D341Med (cell line): ENCODE measurements around the gene SLC35D1.
"Not testable (repeated sequence)": the region's sequence is repeated elsewhere in the genome, so short reads cannot be mapped to it uniquely, and the experiment has no call there.

Source experiments
- DNase-seq: peaks from one replicate; pipeline ENCODE4 v3.0.0; 2012; ENCODE audit warnings: low spot score

The SLC35D1 gene

GRCh38 chr1:67053785-67054772 lies at the start of gene SLC35D1:
Gene SLC35D1, minus strand, starts transcription at chr1:67054148. Its CDS starts 135 bp downstream, at chr1:67054013.
- peak; percentile 92 for DNase-seq

DNA sequence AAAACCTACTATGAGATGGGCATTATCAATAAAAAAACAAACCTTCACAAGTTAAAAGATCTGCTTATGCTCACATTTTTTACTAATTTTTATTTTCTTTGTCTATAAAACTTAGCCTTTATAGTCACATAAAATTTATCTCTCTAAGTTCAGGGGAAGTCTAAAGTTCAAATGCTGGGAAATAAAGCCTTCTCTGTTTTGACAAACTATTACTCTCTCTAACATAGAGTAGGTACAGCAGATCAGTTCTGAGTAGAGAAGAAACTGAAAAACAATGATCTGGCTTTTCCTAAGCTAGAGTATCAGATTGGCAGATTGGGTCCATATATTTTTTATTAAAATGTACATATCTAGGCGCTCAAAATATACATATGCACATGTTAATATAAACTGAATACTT lies 49.6 kb upstream of the SLC35D1 start:
- no peak for DNase-seq

- DNase-seq, result no peak
These were observed 46.9 kb upstream of the SLC35D1 start for GRCh38 chr1:67100833-67101232.

GRCh38 chr1:67097305-67097704 lies 43.4 kb upstream of the SLC35D1 start:
- DNase-seq, result no peak

GRCh38 chr1:67094191-67094590 lies 40.2 kb upstream of the SLC35D1 start:
- DNase-seq, result no peak

DNA sequence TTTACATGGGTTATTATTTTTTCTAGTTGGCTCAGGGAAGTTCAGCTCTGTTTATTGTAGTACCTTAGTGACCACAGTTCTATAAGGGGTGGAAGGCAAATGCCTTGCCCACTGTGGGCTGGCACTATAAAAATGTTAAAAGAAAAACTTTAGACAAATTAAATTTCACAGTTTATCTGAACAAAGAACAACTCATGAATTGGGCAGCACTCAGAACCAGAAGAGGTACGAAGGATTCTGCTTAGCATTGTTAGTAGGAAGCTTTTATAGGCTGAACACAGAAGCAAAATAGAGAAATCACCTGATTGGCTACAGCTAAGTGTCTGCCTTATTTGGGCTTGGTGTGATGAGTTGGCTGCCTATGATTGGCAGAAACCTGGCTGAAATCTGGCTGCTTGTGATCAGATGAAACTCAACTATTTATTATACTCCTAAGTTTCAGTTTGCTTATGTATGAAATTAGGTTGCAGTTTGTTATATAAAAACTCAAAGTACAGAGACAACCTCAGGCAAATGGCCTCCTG lies 35.8 kb upstream of the SLC35D1 start:
- DNase-seq, result no peak

- no peak for DNase-seq
These were observed 34.5 kb upstream of the SLC35D1 start for GRCh38 chr1:67088440-67088839.

DNA sequence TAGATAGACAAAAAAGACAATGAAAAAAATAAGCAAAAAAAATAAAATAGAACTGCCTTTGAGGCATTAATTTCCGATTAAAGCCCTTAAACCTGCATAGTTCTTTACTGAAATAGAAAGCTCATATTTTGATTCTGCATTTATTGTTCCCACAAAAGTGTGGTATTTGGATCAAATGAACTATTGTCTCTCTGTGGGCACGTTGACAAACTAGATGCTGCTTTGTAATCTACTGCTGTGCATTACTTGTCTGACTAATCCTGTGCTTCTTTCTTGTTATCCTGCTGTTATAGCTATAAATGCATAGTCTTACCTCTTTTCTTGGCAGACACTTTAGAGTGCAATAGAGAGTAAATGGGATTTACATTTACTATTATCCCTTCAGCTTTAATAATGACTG lies 31.4 kb upstream of the SLC35D1 start:
- no peak for DNase-seq

DNA sequence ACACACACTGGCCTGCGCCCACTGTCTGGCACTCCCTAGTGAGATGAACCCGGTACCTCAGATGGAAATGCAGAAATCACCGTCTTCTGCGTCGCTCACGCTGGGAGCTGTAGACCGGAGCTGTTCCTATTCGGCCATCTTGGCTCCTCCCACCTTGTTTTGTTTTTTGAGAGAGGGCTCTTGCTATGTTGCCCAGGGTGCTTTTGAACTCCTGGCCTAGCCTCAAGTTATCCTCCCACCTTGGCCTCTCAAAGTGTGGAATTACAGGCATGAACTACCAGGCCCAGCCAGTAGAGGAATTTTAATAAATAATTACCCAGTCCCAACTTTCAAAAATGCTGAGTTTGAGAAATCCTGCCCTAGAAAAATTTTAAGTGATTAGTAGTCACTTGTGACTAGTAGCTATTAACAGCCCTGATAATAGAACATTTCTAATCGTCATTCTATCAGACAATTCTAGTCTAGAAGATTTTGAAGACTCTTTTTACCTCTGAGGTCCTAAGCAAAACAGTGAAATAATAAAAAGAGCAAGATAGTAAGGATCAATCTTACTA lies 30.9 kb upstream of the SLC35D1 start:
- no peak for DNase-seq

DNA sequence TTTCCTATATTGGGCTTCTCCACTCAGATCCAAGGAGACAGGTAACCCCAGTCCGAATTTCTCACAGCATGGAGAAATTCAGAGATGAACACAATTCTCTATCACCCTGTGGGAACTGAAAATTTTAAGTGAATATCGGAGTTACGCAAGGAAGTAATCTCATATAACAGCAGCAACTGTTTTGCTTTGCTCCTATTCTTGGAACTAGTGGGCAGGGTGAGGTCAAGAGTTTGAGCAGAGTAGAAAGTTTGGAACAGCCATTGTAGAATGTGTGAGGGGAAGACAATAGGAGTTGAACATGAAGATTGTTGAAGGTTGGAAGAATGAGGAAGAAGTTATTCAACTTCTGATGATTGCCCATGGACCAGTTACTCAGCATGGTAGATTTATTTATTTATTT lies 24.3 kb upstream of the SLC35D1 start:
- DNase-seq, result no peak

GRCh38 chr1:67077593-67077992 lies 23.6 kb upstream of the SLC35D1 start:
- DNase-seq, result no peak

GRCh38 chr1:67072749-67073148 lies 18.8 kb upstream of the SLC35D1 start:
- DNase-seq, result no peak

DNA sequence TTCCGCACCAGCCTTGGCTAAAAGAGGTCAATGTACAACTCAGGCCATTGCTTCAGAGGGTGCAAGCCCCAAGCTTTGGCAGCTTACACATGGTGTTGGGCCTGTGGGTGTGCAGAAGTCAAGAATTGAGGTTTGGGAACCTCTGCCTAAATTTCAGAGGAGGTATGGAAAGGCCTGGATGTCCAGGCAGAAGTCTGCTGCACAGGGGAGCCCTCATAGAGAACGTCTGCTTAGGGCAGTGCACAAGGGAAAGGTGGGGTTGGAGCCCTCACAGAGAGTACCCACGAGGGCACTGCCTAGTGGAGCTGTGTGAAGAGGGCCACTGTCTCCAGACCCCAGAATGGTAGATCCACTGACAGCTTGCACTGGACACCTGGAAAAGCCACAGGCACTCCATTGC lies 13.7 kb upstream of the SLC35D1 start:
- DNase-seq, result not testable (repeated sequence)

- no peak for DNase-seq
These were observed 8.5 kb upstream of the SLC35D1 start for GRCh38 chr1:67062412-67062811.

- DNase-seq, result no peak
These were observed 7.3 kb upstream of the SLC35D1 start for GRCh38 chr1:67061266-67061665.

- no peak for DNase-seq
These were observed 6.9 kb upstream of the SLC35D1 start for GRCh38 chr1:67060811-67061218.

DNA sequence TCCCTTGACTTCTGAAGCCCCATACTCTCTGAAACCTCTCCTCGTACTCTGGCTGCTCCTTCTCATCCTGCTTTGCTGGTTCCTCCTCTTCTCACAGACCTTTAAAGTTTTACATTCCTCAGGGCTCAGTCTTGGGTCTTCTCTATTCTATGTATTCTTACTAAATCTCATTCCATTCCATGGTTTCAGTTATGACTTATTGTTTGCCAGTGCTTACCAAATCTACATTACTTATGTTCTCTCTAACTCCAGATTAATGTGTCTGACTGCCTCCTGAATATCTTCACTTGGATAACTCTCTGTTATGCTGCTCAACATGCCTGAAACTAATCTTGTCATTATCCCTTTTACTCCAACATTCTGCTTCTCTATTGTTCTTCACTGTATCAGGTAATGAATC lies 5.4 kb upstream of the SLC35D1 start:
- no peak for DNase-seq

- DNase-seq, result no peak
These were observed 4.8 kb upstream of the SLC35D1 start for GRCh38 chr1:67058761-67059160.

GRCh38 chr1:67058242-67058641 lies 4.3 kb upstream of the SLC35D1 start:
- DNase-seq, result no peak

DNA sequence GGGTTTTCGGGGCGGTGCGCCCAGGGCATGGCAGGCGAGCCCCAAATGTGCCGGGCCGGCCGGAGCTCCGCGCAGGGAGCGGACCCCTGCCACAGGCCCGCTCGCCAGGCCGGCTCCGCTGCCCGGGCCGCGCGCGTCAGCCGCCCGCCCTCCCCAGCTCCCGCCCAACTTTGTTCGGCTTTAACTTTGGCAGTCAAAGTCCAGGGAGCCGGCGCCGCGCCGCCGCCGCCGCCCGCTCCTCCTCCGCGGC lies 488 bp downstream of the SLC35D1 start:
- peak; percentile 73 for DNase-seq

- no peak for DNase-seq
These were observed 1.0 kb downstream of the SLC35D1 start for GRCh38 chr1:67052741-67053534.

- no peak for DNase-seq
These were observed 2.8 kb downstream of the SLC35D1 start for GRCh38 chr1:67051196-67051595.
